WTC11 (cell line): ENCODE data around the gene NHS. TPM values are rescaled to one million over a fixed set of nuclear protein-coding genes. Genes with fewer than 3 reads are reported as not detected.

ENCODE experiments used
- ATAC-seq: fragments of 200-7000 bp; cut with Tn5 transposase; 2 replicates; pipeline ENCODE4 v1.10.0; 2021; ENCODE audit warnings: mild to moderate bottlenecking, moderate library complexity
- CTCF ChIA-PET: fragments of 300-600 bp; sonication (Branson Sonifier 250); formaldehyde crosslinking; loops from one replicate; lab custom pipeline; 2021; ENCODE audit warnings: antibody characterized with exemption; lab: Charles Lee
- POLR2A ChIA-PET: fragments of 350-600 bp; sonication (Branson Sonifier 250); formaldehyde crosslinking; loops from one replicate; lab custom pipeline; 2021; ENCODE audit warnings: antibody characterized with exemption; lab: Charles Lee
- DNase-seq: peaks from one replicate; pipeline ENCODE4 v3.0.0; 2021; ENCODE audit warnings: low spot score
- H3K27ac Mint-ChIP-seq: 2 replicates; pipeline ENCODE4 v1.8.0; 2021; ENCODE audit warnings: mixed read lengths
- H3K27me3 Mint-ChIP-seq: 2 replicates; pipeline ENCODE4 v1.8.0; 2021; ENCODE audit warnings: low read depth, mild to moderate bottlenecking, moderate library complexity, mixed read lengths
- H3K36me3 Mint-ChIP-seq: 2 replicates; pipeline ENCODE4 v1.8.0; 2021; ENCODE audit warnings: mixed read lengths
- H3K4me1 Mint-ChIP-seq: 2 replicates; pipeline ENCODE4 v1.8.0; 2022; ENCODE audit warnings: mixed read lengths
- H3K4me3 Mint-ChIP-seq: 2 replicates; pipeline ENCODE4 v1.8.0; 2021; ENCODE audit warnings: mild to moderate bottlenecking, moderate library complexity, mixed read lengths
- H3K9me3 Mint-ChIP-seq: 2 replicates; pipeline ENCODE4 v1.8.0; 2021; ENCODE audit warnings: mixed read lengths
- CREB1 ChIP-seq: sonication (generic); formaldehyde crosslinking; IDR thresholded peaks from 2 replicates; pipeline ENCODE4 v1.8.0; 2023; ENCODE audit warnings: mild to moderate bottlenecking, missing genetic modification reagents
- CTCF ChIP-seq: fragments of 200-600 bp; IDR thresholded peaks from 2 replicates; pipeline ENCODE4 v1.8.0; 2022; ENCODE audit warnings: antibody characterized with exemption
- EMX1 ChIP-seq: fragments of 250-450 bp; sonication (Bioruptor Pico); IDR thresholded peaks from 2 replicates; pipeline ENCODE4 v1.8.0; 2021; ENCODE audit warnings: mild to moderate bottlenecking
- GABPB1 ChIP-seq: sonication (generic); formaldehyde crosslinking; IDR thresholded peaks from 2 replicates; pipeline ENCODE4 v1.8.1; 2023; ENCODE audit warnings: mild to moderate bottlenecking, missing genetic modification reagents
- JAZF1 ChIP-seq: fragments of 250-450 bp; sonication (Bioruptor Pico); IDR thresholded peaks from 2 replicates; pipeline ENCODE4 v1.9.0; 2021; ENCODE audit warnings: moderate library complexity, mild to moderate bottlenecking, inconsistent platforms
- PRRX2 ChIP-seq: fragments of 250-450 bp; sonication (Bioruptor Pico); IDR thresholded peaks from 2 replicates; pipeline ENCODE4 v1.8.0; 2021; ENCODE audit warnings: mild to moderate bottlenecking
- SOX15 ChIP-seq: fragments of 250-450 bp; sonication (Bioruptor Pico); IDR thresholded peaks from 2 replicates; pipeline ENCODE4 v1.9.0; 2021; ENCODE audit warnings: mild to moderate bottlenecking
- ZBTB21 ChIP-seq: sonication (generic); formaldehyde crosslinking; IDR thresholded peaks from 2 replicates; pipeline ENCODE4 v1.8.1; 2023; ENCODE audit warnings: mild to moderate bottlenecking, missing genetic modification reagents, borderline replicate concordance
- ZNF121 ChIP-seq: sonication (generic); formaldehyde crosslinking; IDR thresholded peaks from 2 replicates; pipeline ENCODE4 v1.8.0; 2023; ENCODE audit warnings: missing genetic modification reagents
- ZNF138 ChIP-seq: sonication (generic); formaldehyde crosslinking; conservative IDR thresholded peaks from 2 replicates; pipeline ENCODE4 v1.8.1; 2022; ENCODE audit warnings: mild to moderate bottlenecking, moderate library complexity, missing genetic modification reagents
- ZNF232 ChIP-seq: sonication (generic); formaldehyde crosslinking; IDR thresholded peaks from 2 replicates; pipeline ENCODE4 v1.8.0; 2022; ENCODE audit warnings: mild to moderate bottlenecking, missing genetic modification reagents
- ZNF281 ChIP-seq: sonication (generic); formaldehyde crosslinking; IDR thresholded peaks from 2 replicates; pipeline ENCODE4 v1.8.0; 2023; ENCODE audit warnings: mild to moderate bottlenecking, missing genetic modification reagents
- total RNA-seq: library from RNA; stranded (reverse); gene quantifications from 3 replicates; pipeline ENCODE4 v1.2.3, GENCODE V29; 2021
- TF ChIP-seq, protein P1 (sequence below): sonication (generic); formaldehyde crosslinking; conservative IDR thresholded peaks from 2 replicates; pipeline ENCODE4 v1.8.1; 2022; ENCODE audit warnings: mild to moderate bottlenecking, missing genetic modification reagents
- TF ChIP-seq, protein P2 (sequence below): sonication (generic); formaldehyde crosslinking; IDR thresholded peaks from 2 replicates; pipeline ENCODE4 v1.8.1; 2023; ENCODE audit warnings: mild to moderate bottlenecking, missing genetic modification reagents, moderate library complexity
- TF ChIP-seq, protein P3 (sequence below): sonication (generic); formaldehyde crosslinking; IDR thresholded peaks from 2 replicates; pipeline ENCODE4 v1.8.1; 2023; ENCODE audit warnings: mild to moderate bottlenecking, missing genetic modification reagents
- TF ChIP-seq, protein P4 (sequence below): sonication (generic); formaldehyde crosslinking; IDR thresholded peaks from 2 replicates; pipeline ENCODE4 v1.8.1; 2023; ENCODE audit warnings: mild to moderate bottlenecking, moderate library complexity, missing genetic modification reagents
- TF ChIP-seq, protein P5 (sequence below): fragments of 250-450 bp; sonication (Bioruptor Pico); IDR thresholded peaks from 2 replicates; pipeline ENCODE4 v2.1.2; 2022; ENCODE audit warnings: mild to moderate bottlenecking, moderate library complexity

Gene NHS
- total RNA-seq, 1 experiment from 2014 or later = 5.8 TPM

GRCh38 chrX:17412692-17413091 is 37.7 kb downstream of the NHS start (continued):
- TF ChIP-seq, protein P1, sequence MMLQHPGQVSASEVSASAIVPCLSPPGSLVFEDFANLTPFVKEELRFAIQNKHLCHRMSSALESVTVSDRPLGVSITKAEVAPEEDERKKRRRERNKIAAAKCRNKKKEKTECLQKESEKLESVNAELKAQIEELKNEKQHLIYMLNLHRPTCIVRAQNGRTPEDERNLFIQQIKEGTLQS (CRISPR knock-in tag) = no peak

GRCh38 chrX:17413228-17413627 is 38.2 kb downstream of the NHS start:
- peaks cover 4% of the 10 kb centered on the region for H3K27me3 Mint-ChIP-seq
- no peak overlapping the region; the same call in 1 of the 2 replicates for H3K27ac Mint-ChIP-seq
- no peaks in the 10 kb centered on the region for H3K9me3 Mint-ChIP-seq
- ChIA-PET POLR2A (no interaction called here), CTCF (no interaction called here)
- DNase-seq (no peak), ATAC-seq (no peak)
- H3K36me3 Mint-ChIP-seq = no peaks in the 10 kb centered on the region
- TF ChIP-seq ZNF138 (no peak), EMX1 (no peak), CREB1 (no peak), ZNF121 (CRISPR knock-in tag) (no peak), CTCF (no peak), GABPB1 (CRISPR knock-in tag) (no peak), PRRX2 (CRISPR knock-in tag) (no peak), SOX15 (CRISPR knock-in tag) (no peak)
- TF ChIP-seq, protein P2, sequence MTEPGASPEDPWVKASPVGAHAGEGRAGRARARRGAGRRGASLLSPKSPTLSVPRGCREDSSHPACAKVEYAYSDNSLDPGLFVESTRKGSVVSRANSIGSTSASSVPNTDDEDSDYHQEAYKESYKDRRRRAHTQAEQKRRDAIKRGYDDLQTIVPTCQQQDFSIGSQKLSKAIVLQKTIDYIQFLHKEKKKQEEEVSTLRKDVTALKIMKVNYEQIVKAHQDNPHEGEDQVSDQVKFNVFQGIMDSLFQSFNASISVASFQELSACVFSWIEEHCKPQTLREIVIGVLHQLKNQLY (CRISPR knock-in tag) = no peak
- TF ChIP-seq, protein P3, sequence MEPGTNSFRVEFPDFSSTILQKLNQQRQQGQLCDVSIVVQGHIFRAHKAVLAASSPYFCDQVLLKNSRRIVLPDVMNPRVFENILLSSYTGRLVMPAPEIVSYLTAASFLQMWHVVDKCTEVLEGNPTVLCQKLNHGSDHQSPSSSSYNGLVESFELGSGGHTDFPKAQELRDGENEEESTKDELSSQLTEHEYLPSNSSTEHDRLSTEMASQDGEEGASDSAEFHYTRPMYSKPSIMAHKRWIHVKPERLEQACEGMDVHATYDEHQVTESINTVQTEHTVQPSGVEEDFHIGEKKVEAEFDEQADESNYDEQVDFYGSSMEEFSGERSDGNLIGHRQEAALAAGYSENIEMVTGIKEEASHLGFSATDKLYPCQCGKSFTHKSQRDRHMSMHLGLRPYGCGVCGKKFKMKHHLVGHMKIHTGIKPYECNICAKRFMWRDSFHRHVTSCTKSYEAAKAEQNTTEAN = no peak
- TF ChIP-seq, protein P4, sequence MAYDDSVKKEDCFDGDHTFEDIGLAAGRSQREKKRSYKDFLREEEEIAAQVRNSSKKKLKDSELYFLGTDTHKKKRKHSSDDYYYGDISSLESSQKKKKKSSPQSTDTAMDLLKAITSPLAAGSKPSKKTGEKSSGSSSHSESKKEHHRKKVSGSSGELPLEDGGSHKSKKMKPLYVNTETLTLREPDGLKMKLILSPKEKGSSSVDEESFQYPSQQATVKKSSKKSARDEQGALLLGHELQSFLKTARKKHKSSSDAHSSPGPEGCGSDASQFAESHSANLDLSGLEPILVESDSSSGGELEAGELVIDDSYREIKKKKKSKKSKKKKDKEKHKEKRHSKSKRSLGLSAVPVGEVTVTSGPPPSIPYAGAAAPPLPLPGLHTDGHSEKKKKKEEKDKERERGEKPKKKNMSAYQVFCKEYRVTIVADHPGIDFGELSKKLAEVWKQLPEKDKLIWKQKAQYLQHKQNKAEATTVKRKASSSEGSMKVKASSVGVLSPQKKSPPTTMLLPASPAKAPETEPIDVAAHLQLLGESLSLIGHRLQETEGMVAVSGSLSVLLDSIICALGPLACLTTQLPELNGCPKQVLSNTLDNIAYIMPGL = no peak
- TF ChIP-seq, protein P5, sequence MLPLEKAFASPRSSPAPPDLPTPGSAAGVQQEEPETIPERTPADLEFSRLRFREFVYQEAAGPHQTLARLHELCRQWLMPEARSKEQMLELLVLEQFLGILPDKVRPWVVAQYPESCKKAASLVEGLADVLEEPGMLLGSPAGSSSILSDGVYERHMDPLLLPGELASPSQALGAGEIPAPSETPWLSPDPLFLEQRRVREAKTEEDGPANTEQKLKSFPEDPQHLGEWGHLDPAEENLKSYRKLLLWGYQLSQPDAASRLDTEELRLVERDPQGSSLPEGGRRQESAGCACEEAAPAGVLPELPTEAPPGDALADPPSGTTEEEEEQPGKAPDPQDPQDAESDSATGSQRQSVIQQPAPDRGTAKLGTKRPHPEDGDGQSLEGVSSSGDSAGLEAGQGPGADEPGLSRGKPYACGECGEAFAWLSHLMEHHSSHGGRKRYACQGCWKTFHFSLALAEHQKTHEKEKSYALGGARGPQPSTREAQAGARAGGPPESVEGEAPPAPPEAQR (CRISPR knock-in tag) = no peak
- TF ChIP-seq, all 79 proteins: peak for 0
- H3K4me3 Mint-ChIP-seq = no peak overlapping the region
- H3K4me1 Mint-ChIP-seq = peaks cover 70% of the 10 kb centered on the region

- no peaks in the 10 kb centered on the region; the same call in 1 of the 2 replicates for H3K27me3 Mint-ChIP-seq
- no peaks in the 10 kb centered on the region for H3K36me3 Mint-ChIP-seq
- DNase-seq = no peak
- no peak for ATAC-seq
- H3K9me3 Mint-ChIP-seq = no peaks in the 10 kb centered on the region
- TF ChIP-seq ZBTB21 (CRISPR knock-in tag) = no peak
- no peak for TF ChIP-seq ZNF232 (CRISPR knock-in tag)
- no peak for TF ChIP-seq ZNF281 (CRISPR knock-in tag)
- TF ChIP-seq JAZF1 (CRISPR knock-in tag) = no peak
- TF ChIP-seq, protein P4 = no peak
- H3K4me1 Mint-ChIP-seq = peaks cover 65% of the 10 kb centered on the region
- ChIA-PET CTCF (interaction anchor here (1.3 kb wide), 1 partner anchor 124 kb away, joined by 3 read pairs; no protein-coding TSS in a partner anchor), POLR2A (no interaction called here)
- no peak overlapping the region for H3K27ac Mint-ChIP-seq
- H3K4me3 Mint-ChIP-seq = no peak overlapping the region
Measured at GRCh38 chrX:17414027-17414658, 39.1 kb downstream of the NHS start.
